ENCODE data around the gene KIAA1217.

The KIAA1217 gene

DNA sequence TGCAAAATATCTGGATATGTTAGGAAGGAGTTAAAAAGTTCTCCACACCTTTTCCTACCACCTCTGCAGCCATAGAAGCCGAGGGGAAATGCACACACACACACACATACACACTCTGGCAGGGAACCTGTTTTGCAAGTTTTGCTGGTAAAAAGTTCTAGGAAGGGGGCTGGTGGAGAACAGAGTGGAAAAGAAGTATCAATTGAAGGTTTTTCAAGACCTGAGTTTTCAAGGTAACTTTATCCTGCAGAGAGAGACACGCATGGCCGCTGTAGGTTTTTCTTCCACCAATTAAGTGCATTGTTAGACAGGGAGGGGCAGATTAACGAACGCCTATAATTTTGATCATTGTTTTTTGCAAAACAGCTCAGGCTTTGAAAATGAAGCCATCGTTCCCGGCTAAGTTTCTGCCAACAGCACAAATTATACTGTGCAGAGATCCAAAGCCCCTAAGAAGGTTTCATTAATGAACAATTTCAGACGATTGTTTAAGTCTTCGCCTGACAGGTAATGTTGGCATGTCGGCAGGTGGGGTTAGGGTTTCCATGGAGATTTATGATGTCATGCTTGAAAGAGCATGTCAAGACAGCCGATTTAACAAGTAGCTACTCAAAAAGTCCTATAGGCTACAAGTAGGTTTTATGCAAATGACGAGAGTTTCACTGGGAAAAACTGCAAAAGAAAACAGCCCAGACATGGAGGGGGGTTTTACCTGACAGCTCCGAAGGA is 29.7 kb downstream of the KIAA1217 start:
- Histone ChIP-seq H4K20me1 (ENCODE audit: insufficient read depth, low read length) (no peaks in the 10 kb centered on the region), H2AFZ (ENCODE audit: low read length) (no peak overlapping the region), H3K27ac (ENCODE audit: low read depth, low read length, poor library complexity, severe bottlenecking) (no peak overlapping the region), H3K4me1 (ENCODE audit: insufficient read depth, low read length, severe bottlenecking) (no peaks in the 10 kb centered on the region), H3K27me3 (ENCODE audit: insufficient read depth, low read length) (no peaks in the 10 kb centered on the region), H3K9me3 (ENCODE audit: low read length) (no peaks in the 10 kb centered on the region), H3K9ac (ENCODE audit: low read length) (no peak overlapping the region), H3K36me3 (ENCODE audit: insufficient read depth, low read length) (no peaks in the 10 kb centered on the region), H3K79me2 (ENCODE audit: insufficient read depth, low read length) (no peaks in the 10 kb centered on the region), H3K4me3 (ENCODE audit: low read depth, low read length, poor library complexity, severe bottlenecking) (no peak overlapping the region), H3K9me2 (ENCODE audit: low read depth, low read length) (no peaks in the 10 kb centered on the region), H3F3A (ENCODE audit: insufficient read depth, low read length) (no peaks in the 10 kb centered on the region), H3K4me2 (ENCODE audit: low read length) (no peak overlapping the region)
- TF ChIP-seq, protein P1, sequence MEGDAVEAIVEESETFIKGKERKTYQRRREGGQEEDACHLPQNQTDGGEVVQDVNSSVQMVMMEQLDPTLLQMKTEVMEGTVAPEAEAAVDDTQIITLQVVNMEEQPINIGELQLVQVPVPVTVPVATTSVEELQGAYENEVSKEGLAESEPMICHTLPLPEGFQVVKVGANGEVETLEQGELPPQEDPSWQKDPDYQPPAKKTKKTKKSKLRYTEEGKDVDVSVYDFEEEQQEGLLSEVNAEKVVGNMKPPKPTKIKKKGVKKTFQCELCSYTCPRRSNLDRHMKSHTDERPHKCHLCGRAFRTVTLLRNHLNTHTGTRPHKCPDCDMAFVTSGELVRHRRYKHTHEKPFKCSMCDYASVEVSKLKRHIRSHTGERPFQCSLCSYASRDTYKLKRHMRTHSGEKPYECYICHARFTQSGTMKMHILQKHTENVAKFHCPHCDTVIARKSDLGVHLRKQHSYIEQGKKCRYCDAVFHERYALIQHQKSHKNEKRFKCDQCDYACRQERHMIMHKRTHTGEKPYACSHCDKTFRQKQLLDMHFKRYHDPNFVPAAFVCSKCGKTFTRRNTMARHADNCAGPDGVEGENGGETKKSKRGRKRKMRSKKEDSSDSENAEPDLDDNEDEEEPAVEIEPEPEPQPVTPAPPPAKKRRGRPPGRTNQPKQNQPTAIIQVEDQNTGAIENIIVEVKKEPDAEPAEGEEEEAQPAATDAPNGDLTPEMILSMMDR (IDR thresholded peaks at IDR 0.05; ENCODE audit: low read length) = no peak
- TF ChIP-seq EZH2 (IDR thresholded peaks at IDR 0.05; ENCODE audit: borderline replicate concordance, low read length) = no peak

DNA sequence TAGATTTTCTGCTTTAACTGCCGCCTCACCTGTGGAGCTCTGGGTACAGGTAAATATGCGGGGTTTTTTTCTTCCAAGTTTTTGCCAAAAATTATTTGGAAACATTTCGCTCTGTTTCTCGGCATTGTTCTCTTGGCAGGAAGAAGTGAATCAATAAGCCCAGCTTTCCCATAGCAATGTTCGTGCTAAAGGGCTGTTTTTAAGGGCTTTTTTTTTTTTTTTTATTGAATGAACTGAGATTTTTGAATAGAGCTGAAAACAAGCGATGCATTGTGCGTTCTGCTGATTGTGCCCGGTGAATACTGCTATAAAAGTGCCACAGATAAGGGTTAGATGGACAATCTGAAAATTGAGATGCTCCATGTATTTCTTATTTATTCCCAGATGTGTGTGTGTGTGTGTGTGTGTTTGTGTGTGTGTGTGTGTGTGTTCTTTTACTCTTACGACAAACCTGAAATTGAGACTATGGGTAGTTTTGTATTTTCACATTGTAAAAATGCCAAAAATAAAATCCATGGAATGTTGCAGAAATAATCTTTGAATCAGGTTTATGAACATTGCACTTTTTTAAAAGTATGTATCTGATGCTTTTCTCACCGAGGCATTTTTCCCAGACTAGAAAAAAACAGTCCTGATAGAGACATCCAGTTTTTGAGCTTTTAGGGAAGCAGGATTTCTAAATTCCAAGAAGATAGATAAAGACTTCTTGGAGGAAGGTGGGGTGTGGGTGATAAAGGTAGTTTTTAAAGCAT is 30.5 kb downstream of the KIAA1217 start:
- no peaks in the 10 kb centered on the region for H3F3A ChIP-seq (ENCODE audit: insufficient read depth, low read length)
- no peak overlapping the region for H3K4me3 ChIP-seq (ENCODE audit: low read depth, low read length, poor library complexity, severe bottlenecking)
- no peak overlapping the region for H2AFZ ChIP-seq (ENCODE audit: low read length)
- no peaks in the 10 kb centered on the region for H3K9me2 ChIP-seq (ENCODE audit: low read depth, low read length)
- no peak for TF ChIP-seq EZH2 (IDR thresholded peaks at IDR 0.05; ENCODE audit: borderline replicate concordance, low read length)
- TF ChIP-seq, protein P1 (IDR thresholded peaks at IDR 0.05; ENCODE audit: low read length) = no peak
- H3K9me3 ChIP-seq (ENCODE audit: low read length) = no peaks in the 10 kb centered on the region
- H3K4me1 ChIP-seq (ENCODE audit: insufficient read depth, low read length, severe bottlenecking) = no peaks in the 10 kb centered on the region
- H3K4me2 ChIP-seq (ENCODE audit: low read length) = no peak overlapping the region
- H3K79me2 ChIP-seq (ENCODE audit: insufficient read depth, low read length) = no peaks in the 10 kb centered on the region
- no peaks in the 10 kb centered on the region for H3K27me3 ChIP-seq (ENCODE audit: insufficient read depth, low read length)
- no peak overlapping the region for H3K27ac ChIP-seq (ENCODE audit: low read depth, low read length, poor library complexity, severe bottlenecking)
- no peak overlapping the region for H3K9ac ChIP-seq (ENCODE audit: low read length)
- no peaks in the 10 kb centered on the region for H4K20me1 ChIP-seq (ENCODE audit: insufficient read depth, low read length)
- no peaks in the 10 kb centered on the region for H3K36me3 ChIP-seq (ENCODE audit: insufficient read depth, low read length)

GRCh38 chr10:24240041-24240751 is 31.3 kb downstream of the KIAA1217 start:
- Histone ChIP-seq H3K27ac (ENCODE audit: low read depth, low read length, poor library complexity, severe bottlenecking) (no peak overlapping the region), H4K20me1 (ENCODE audit: insufficient read depth, low read length) (no peaks in the 10 kb centered on the region), H3K4me2 (ENCODE audit: low read length) (no peak overlapping the region), H3K79me2 (ENCODE audit: insufficient read depth, low read length) (no peaks in the 10 kb centered on the region), H2AFZ (ENCODE audit: low read length) (no peak overlapping the region), H3K4me3 (ENCODE audit: low read depth, low read length, poor library complexity, severe bottlenecking) (no peak overlapping the region), H3K27me3 (ENCODE audit: insufficient read depth, low read length) (no peaks in the 10 kb centered on the region), H3K9me2 (ENCODE audit: low read depth, low read length) (no peaks in the 10 kb centered on the region), H3F3A (ENCODE audit: insufficient read depth, low read length) (no peaks in the 10 kb centered on the region), H3K9me3 (ENCODE audit: low read length) (no peaks in the 10 kb centered on the region), H3K9ac (ENCODE audit: low read length) (no peak overlapping the region), H3K36me3 (ENCODE audit: insufficient read depth, low read length) (no peaks in the 10 kb centered on the region), H3K4me1 (ENCODE audit: insufficient read depth, low read length, severe bottlenecking) (no peaks in the 10 kb centered on the region)
- TF ChIP-seq, protein P1 (IDR thresholded peaks at IDR 0.05; ENCODE audit: low read length) = no peak
- no peak for TF ChIP-seq EZH2 (IDR thresholded peaks at IDR 0.05; ENCODE audit: borderline replicate concordance, low read length)
